GM10847 (cell line): ENCODE results near the gene A4GALT.

Experiments
- POLR2A ChIP-seq: IDR thresholded peaks from 2 replicates; pipeline ENCODE4 v1.6.1; 2011; ENCODE audit not compliant: insufficient read length; ENCODE audit errors: extremely low read depth

A4GALT gene

DNA sequence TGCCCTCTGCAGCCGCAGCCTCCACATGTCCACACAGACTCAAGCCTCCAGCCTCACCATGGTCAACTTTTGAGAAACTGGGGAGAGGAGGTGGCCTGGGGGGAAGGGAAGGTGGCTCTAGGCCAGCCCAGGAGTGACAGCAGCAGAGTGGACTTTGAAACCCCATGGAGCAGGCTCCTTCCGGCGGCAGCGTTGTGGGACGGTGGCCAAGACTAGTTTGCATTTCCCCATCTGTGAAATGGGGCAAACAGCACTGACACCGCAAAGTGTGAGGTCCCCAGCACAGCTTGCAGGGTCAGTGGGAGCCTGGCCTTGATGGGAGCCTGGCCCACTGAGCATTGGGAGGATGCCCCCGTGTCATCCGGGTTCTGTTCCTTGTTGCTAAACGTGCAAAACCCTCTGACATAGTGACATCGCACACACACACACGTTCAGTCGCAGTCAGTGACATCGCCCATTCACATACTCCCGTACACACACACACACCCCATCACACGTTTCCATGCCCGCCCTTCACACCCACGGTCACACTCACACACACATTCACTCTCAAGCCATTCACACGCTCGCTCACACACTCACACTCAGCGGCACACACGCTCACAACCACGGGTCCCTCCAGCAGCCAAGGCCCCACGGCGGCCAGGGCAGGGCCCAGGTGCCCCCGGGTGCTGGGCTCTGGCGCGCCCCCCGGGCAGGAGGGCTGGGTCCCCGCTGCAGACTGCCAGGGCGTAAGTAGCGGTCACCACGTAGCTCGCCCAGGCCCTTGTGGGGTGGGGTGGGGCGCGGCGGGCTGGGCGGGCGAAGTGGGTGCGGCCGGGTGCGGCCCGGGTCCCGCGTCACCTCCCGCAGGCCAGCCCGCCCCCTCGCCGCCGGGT lies 72.1 kb downstream of the A4GALT start:
- no peak for TF ChIP-seq POLR2A

GRCh38 chr22:42648017-42648367 lies 72.7 kb downstream of the A4GALT start:
- TF ChIP-seq POLR2A = no peak

DNA sequence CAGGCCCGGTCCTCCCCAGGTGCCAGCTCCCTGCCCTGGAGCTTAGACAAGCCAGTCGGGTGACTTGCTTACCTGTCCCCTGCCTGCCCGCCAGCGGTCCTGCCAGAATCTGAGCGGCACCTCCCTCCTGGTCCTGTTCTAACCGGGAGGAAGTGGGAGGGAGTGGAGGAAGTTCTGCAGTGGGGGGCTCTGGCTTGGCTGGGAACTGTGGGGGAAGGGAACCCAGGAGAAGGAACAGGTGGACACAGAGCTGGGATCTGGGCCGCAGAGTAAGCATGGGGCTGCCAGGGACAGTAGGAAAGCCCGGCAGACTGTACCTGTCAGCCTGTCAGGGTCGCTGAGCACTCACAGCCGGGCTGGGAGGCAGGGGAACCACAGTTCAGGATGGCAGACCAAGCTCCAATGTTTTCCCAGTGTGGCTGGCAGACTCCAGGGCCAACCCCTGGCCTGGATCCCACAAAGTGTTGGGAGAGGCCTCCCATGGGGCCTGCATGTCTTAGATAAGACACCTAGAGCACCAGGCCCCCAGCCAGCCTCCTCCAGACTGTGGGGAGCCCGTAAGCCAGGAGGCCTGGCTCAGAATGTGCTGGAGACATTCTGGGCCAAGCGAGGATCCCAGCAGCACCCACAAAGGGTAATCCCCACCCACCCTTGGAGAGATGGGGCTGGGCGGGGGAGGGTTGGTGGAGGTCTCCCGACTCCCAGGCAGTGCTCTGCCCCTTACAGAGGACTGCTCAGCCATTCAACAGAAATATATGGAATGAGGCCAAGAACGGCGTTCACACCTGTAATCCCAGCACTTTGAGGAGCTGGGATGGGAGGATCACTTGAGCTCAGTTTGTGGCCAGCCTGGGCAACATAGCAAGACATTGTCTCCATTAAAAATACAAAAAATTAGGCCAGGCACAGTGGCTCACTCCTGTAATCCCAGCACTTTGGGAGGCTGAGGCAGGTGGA lies 73.8 kb downstream of the A4GALT start:
- TF ChIP-seq POLR2A = no peak

DNA sequence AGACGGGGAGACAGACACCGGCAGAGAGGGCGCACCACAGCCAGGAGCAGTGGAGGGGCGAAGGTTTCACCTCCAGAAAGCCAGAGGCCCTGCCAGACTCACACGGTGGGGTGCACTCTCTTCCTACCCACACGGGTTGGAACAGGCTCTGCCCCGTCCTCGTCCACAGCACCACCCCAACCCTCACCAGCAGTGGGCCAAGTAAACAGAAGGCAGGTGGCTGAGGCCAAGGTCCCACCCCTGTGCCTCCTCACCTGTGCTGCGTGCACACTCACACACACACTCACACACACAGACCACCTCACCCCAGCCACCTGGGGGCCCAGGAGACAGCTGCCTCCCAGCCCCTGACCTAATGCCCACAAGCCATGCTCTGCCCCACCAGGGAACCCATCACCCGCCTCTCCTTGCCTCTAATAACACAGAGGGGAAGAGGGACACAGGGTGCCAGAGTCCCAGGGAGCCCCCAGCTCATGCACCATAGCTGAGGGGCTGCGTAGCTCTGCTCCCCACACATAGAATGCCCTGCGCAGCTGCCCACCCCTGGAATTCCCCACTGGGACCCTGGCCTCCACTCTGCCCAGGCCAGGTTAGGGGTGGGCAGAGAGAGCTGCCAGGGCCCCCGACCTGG lies 74.6 kb downstream of the A4GALT start:
- no peak for TF ChIP-seq POLR2A

- TF ChIP-seq POLR2A = no peak
Observed at GRCh38 chr22:42645341-42645937, 75.2 kb downstream of the A4GALT start.

GRCh38 chr22:42644422-42645340 lies 76.0 kb downstream of the A4GALT start:
- TF ChIP-seq POLR2A = no peak

GRCh38 chr22:42643634-42644421 lies 76.8 kb downstream of the A4GALT start:
- no peak for TF ChIP-seq POLR2A

DNA sequence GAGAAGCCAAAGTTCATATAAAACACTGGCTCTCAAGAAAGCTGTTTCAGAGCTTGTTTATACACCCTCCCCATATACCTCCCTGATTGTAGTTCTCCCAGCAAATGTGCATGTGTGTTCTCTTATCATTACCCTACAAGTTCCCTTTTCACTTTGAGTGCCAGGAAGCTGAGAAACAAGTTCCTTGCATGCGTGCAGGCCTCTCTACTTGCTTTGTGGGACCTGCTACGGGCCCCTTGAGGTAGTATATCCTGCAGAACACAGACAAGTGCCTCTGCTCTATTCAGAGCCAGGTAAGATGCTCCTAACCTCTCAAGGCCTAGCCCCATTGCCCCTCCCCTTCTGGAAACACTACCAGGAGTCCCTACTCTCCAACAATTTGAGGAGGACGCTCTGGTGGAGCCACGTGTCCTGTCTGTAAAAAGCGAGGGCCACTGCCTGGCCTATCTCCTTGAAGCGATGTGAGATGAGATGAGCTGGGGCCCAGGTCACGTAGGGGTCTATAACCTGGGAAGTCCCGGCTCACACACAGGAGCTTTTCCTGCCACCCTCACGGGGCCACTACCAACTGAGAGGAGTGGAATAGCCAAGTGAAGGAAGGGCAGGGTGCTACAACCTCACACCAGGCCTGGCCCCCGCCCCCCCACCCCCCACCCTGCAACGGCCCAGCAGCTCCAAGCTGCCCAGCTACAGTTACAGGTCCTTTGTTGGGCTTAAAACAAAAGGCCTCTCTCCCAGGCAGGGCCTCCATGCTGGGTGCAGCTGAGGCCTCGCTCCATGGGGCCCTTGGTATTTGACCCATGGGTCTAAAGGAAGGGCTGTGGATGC lies 77.7 kb downstream of the A4GALT start:
- TF ChIP-seq POLR2A = no peak
